GM18909 (cell line): ENCODE measurements around the gene ATP6V1B1.

Experiments used
- ATAC-seq: cut with Tn5 transposase; IDR thresholded peaks from one replicate; pipeline ENCODE4 v1.9.1; 2021; ENCODE audit warnings: mild to moderate bottlenecking; ENCODE audit not compliant: unreplicated experiment, poor library complexity

ATP6V1B1 gene

DNA sequence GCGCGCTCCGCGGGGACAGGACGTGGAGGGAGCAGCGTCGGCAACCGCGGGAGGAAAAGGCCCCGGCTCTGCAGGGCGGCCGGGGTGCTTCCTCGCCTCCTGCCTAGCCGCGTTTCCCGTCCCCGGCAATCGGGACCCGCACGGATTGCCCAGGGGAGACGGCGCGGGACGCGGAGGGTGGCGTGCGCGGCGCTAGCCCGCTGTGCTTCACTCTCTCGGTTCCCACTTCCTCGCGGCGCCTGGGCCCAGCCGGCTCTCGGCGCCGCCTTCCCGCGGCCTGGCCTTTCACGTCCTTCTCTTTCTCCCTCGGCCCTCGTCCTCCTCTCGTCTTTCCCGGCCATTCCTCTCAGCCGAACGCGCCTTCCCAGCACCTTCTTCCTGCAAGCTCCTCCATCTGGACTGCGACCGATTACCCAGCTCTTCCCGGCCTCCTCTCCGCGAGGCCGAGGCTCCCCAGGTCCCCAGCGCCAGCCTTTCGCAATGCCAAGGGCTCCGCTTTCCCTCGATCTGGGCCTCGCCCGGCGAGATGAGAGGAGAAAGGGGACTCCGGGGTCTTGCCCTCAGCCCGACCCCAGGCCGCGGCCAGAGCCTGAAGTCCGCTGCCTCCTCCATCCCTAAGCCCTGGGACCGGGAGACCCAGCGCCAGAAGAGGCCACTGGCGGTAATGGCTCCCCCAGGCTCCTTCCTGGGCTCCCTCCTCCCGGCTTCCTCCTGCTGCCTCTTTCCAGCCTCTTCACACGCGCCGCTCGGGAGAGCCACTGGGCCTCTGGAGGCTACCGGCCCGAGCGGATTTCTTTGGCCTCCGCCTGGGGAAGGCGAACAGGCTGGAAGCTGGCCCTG is 34.3 kb upstream of the ATP6V1B1 start:
- no peak for ATAC-seq

- ATAC-seq: no peak
Observed at GRCh38 chr2:70902067-70902442, 33.6 kb upstream of the ATP6V1B1 start.

- ATAC-seq: no peak
Observed at GRCh38 chr2:70902579-70902978, 33.1 kb upstream of the ATP6V1B1 start.

DNA sequence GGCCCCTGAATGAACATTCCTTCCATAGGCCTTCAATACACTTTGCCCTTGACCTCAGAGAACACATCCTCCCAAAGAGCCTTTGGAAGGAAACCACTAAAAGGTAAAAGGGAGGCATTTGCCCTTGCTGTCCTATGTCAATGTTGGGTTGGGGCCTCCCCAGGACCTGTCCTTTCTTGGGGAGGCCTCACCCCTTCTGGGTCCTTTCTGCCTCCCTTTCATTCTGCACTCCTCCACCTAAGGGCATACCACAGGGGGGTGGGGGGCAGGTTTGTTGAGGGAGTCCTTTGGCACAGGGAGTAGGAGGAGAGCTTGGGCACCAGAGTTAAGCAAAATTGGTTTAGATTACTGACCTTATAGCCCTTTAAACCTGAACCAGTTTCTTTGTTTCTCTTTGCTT is 32.5 kb upstream of the ATP6V1B1 start:
- no peak for ATAC-seq

DNA sequence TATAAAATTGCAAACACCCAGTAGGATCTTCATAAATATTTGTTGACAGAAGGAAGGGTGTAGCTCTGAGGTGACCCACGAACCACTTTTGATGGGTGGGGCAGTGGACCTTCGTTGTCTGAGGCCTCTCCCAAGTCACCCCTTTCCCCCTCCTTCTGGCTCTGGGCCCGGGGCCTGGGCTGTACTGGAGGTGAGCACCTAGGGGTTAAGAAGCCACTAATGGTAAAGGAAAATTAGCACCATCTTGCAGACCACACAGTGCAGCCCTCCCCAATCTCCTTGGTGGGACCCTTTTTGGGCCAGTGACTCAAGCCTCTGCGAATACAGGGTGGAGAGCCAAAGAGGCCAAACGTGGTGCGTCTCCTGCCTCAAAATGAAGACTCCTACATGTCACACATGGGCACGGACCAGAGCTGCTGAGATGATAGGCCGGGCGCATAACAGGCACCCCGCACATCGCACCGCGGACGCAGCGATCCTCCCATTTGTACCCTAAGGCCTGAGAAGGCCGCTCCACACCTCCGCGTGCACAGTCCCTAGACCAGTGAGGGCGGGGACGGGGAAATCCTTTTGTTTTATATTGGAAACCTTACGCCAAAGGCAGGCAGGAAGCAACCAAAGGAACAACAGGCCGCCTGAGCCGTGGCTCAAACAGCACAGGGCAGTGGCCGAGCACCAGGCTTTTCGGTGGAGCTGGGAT is 31.9 kb upstream of the ATP6V1B1 start:
- ATAC-seq: no peak

DNA sequence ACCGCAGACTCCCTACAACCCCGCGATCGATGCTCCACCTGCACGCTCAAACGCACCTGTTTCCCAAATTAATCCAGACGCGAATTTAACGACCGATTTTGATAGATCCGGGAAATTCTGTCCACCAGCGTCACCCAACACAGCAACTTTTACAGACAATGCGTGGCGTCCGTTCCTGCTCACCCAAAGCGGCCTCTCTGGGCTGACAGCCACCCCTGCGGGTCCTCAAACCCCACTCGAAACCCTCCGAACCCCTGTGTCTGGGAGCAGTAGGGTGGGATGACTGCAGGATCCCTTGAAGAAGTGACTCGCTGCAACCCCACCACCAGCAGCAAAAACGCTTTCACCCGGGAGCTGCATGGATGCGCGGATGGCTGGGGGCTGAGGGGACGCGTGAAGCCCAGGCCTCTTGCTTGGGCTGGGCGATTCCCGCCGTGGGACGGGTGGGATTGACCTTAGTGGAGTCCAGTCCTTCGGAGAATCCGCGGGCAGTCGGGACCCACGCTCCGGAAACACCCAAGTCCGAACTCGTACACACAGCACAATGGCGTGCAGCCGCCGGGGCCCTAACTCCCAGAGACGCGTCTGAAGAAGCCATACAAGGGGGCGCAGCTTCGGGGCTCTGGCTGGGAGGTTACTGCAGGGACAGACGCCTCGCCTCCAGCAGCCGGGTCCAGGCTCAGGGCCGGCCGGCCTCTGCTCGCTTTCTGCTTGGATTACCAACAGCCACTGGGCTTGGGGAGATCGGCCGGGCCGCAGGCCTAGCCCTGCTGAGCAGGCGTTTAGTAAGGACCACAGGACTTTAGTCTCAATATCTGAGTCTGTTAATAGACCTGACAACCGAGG is 31.1 kb upstream of the ATP6V1B1 start:
- no peak for ATAC-seq

- no peak for ATAC-seq
Observed at GRCh38 chr2:70905443-70906421, 30.0 kb upstream of the ATP6V1B1 start.

- ATAC-seq: no peak
Observed at GRCh38 chr2:70906439-70907005, 29.2 kb upstream of the ATP6V1B1 start.

DNA sequence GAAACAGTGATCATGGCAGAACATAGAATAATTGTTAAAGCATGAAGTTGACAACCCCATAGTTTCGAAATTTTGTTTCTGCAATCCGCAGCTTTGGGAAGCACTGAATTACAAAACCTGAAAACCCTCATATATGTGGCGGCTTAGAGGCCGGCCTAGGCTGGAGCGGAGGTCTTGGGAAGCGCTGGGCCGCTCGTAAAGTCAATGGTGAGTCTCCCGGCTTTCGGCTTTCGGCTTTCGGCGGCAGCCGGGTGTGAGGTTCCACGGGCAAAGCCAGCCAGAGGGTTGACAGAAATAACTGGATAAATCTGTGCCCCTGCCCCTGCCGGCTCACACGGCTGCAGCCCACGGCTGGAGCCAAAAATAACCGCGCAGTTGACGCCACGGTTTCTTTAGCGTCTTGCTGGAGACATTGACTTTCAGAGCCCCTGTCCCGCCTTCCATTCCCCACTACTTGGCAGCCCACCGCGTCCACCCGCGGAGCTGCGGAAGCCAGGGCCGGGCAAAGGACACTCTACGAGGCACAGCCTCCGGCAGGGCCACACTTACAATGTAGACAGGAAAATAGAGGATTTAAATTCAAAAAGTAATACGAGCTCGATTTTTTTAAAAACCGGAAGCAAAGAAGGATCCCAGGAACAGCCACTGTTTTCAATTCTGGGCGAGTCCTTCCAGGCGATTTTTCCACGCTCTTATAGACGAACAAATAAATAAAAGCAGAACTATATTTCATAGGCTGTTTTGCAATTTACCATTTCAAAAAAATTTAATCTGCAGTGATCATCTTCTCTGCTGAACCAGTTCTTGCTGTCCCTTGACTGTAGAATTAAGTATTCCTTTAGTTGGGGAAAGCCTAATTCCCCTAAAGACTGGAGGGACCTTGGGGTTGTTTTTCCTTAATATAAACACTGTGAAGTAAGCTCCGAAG is 28.3 kb upstream of the ATP6V1B1 start:
- ATAC-seq: no peak

GRCh38 chr2:70916291-70916690 is 19.4 kb upstream of the ATP6V1B1 start:
- no peak for ATAC-seq

- ATAC-seq: no peak
Observed at GRCh38 chr2:70918016-70918415, 17.7 kb upstream of the ATP6V1B1 start.

- ATAC-seq: no peak
Observed at GRCh38 chr2:70919672-70920366, 15.9 kb upstream of the ATP6V1B1 start.

DNA sequence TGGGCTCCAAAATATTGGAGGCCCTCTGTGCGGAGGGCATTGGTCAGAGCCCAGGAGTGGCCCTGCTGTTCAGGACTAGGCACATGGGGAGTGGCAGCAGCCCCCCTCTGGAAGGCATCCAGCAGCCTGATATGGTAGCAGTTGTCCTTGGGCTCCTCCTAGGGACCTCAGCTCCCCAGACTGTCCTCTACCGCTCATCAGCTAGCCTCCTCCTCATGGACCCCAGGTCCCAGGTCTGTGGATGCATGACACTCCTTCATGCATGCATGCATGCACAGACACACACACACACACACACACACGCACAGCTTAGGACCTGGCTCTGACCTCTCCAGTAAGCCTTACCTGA is 15.4 kb upstream of the ATP6V1B1 start:
- no peak for ATAC-seq

- no peak for ATAC-seq
Observed at GRCh38 chr2:70921031-70921430, 14.7 kb upstream of the ATP6V1B1 start.

GRCh38 chr2:70921839-70922234 is 13.9 kb upstream of the ATP6V1B1 start:
- no peak for ATAC-seq

GRCh38 chr2:70922235-70923234 is 13.2 kb upstream of the ATP6V1B1 start:
- no peak for ATAC-seq
